VCaP (cell line): Measurements from ENCODE around the gene KDM4D.
"Not testable (repeated sequence)": the region's sequence is repeated elsewhere in the genome, so short reads cannot be mapped to it uniquely, and the experiment has no call there.

Source experiments
- H3K27ac ChIP-seq: fragments of 450-650 bp; 2 replicates; pipeline ENCODE4 v1.5.1; 2017
- TF ChIP-seq, protein P1 (sequence below): fragments of 450-650 bp; conservative IDR thresholded peaks from 2 replicates; pipeline ENCODE4 v1.5.1; 2017; ENCODE audit warnings: mild to moderate bottlenecking, moderate library complexity

KDM4D gene

GRCh38 chr11:95003716-95004115, 30.2 kb downstream of the KDM4D start:
- no peak overlapping the region for H3K27ac ChIP-seq
- TF ChIP-seq, protein P1, sequence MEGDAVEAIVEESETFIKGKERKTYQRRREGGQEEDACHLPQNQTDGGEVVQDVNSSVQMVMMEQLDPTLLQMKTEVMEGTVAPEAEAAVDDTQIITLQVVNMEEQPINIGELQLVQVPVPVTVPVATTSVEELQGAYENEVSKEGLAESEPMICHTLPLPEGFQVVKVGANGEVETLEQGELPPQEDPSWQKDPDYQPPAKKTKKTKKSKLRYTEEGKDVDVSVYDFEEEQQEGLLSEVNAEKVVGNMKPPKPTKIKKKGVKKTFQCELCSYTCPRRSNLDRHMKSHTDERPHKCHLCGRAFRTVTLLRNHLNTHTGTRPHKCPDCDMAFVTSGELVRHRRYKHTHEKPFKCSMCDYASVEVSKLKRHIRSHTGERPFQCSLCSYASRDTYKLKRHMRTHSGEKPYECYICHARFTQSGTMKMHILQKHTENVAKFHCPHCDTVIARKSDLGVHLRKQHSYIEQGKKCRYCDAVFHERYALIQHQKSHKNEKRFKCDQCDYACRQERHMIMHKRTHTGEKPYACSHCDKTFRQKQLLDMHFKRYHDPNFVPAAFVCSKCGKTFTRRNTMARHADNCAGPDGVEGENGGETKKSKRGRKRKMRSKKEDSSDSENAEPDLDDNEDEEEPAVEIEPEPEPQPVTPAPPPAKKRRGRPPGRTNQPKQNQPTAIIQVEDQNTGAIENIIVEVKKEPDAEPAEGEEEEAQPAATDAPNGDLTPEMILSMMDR: no peak

- TF ChIP-seq, protein P1: no peak
- H3K27ac ChIP-seq: no peak overlapping the region
Observed at GRCh38 chr11:95005642-95006041, 32.1 kb downstream of the KDM4D start.

DNA sequence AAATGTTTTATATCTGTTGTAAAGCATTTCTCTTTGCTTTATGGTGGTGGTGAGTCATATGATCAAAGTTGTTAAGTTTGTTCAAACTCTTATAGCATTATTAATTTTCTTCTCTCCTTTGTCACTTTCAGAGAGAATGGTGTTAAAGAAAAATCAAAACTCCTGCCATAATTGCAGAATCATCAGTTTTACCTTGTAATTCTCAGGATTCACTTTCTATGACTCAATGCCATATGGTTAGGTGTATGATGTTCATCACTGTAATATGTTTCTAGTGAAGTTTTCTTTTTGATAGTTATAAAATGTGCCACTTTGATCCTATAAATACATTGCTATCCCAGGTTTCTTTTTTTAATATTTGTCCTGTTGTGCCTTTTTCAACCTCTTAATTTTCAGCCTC, 37.9 kb downstream of the KDM4D start:
- TF ChIP-seq, protein P1: no peak

DNA sequence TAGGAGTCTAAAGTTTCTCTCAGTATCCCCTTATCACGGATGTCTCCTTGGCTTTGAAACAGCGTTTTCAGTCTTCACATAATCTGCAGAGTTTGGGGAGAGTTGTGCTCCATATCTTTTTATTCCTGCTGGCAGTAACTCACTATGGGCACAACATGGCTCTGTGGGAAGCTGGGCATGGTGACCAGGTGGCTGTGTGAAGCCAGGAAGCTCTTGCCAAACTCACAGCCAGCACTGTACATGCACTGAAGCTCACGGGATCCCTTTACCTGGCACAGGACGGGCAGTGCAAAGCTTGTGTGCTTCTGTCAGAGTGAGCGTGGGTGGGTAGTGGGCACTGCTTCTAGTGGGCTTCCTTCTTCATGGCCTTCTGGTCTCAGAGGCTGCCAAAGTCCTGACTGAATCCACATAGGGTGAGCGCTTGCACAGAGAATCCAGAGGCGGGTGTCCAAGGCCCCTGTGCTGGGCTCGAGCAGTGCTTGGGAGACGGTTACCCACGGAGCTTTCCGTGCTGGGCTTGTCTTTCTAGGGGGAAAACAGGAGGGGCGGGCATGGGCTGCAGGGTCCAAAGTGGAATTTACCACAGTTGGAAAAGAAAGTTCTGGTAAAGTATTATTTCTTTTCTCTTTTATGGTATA, 40.8 kb downstream of the KDM4D start:
- H3K27ac ChIP-seq: no peak overlapping the region
- TF ChIP-seq, protein P1: no peak

More for the DNA sequence above, 37.9 kb downstream of the KDM4D start:
- H3K27ac ChIP-seq: no peak overlapping the region

DNA sequence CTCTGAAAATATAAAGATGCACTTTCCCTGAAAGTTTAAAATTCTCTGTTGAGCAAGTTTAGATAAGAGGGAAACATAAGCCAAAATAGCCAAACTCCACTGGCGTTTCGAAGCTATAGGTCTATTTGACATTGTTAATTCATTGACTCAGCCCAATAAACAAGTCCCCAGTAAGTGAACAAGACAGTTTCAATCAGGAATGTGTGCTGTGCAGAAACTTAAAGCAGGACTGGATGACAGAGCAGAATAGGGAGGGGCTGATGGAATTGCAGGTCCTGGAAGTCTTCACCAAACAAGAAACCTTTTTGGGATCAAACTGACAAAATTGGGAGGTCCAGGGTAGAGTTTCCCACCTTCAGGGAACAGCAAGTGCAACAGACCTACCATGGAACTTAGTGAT, 42.6 kb downstream of the KDM4D start:
- TF ChIP-seq, protein P1: no peak
- no peak overlapping the region for H3K27ac ChIP-seq

GRCh38 chr11:95021468-95021867, 48.0 kb downstream of the KDM4D start:
- not testable (repeated sequence) for H3K27ac ChIP-seq

DNA sequence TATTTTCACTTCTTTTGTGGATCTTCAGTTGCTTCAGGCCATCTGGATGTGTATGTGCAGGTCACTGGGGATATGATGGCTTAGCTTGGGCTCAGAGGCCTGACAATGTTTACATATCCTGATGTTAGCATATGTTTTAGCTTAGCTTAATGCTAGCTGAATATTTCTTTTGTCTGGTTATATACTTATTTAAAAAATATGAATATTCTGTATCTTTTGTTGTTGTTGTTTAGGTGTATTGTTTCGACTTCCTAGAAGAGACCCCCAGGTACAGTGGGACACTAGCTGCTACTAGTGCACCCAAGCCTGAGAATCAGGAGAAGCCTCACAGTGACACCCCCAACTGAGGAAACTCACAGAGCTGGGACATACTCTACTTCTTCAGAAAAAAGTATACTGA, 51.4 kb downstream of the KDM4D start, which contains the start of gene KDM4E:
TSS of gene KDM4E (plus strand) at position 301 of the 400 bp plus-strand sequence. CDS start 300 bp downstream, outside the sequence.
- TF ChIP-seq, protein P1: no peak
- H3K27ac ChIP-seq: no peak within 1 kb of the TSS

- H3K27ac ChIP-seq: not testable (repeated sequence)
Observed at GRCh38 chr11:95025594-95025993, 52.1 kb downstream of the KDM4D start.

GRCh38 chr11:95028357-95028756, 54.8 kb downstream of the KDM4D start:
- TF ChIP-seq, protein P1: no peak
- H3K27ac ChIP-seq: no peak overlapping the region
